Erythroblast (primary cell): ENCODE measurements around the gene VWA1.

Source experiments
- GATA1 ChIP-seq: IDR thresholded peaks from 2 replicates; pipeline ENCODE4 v1.6.1; 2011; ENCODE audit warnings: low read depth, mild to moderate bottlenecking, control low read depth, low read length, moderate library complexity
- POLR2A ChIP-seq: IDR thresholded peaks from 2 replicates; pipeline ENCODE4 v1.6.1; 2011; ENCODE audit warnings: mild to moderate bottlenecking, low read length

GRCh38 chr1:1431845-1432273 lies 3.6 kb upstream of the VWA1 start:
- TF ChIP-seq POLR2A (no peak), GATA1 (no peak)
